HepG2 (cell line): ENCODE data around the gene CD300LB. TPM values are rescaled to one million over a fixed set of nuclear protein-coding genes. Genes with fewer than 3 reads are reported as not detected.

Experiments
- ATAC-seq: fragments of 200-7000 bp; cut with Tn5 transposase; 3 replicates; pipeline ENCODE4 v1.9.1; 2020; ENCODE audit warnings: mild to moderate bottlenecking, moderate library complexity
- BruUV-seq: library from RNA; stranded (reverse); fragments of 400-500 nt; replicated peaks from 2 replicates; lab custom pipeline; 2021; lab: Mats Ljungman, UMichigan
- CTCF ChIA-PET: fragments of 300-600 bp; formaldehyde crosslinking; extraction: SDS; loops from one replicate; lab custom pipeline; 2021; ENCODE audit warnings: low total read pairs, inconsistent platforms, low intra/inter-chr PET ratio; lab: Yijun Ruan, JAX
- POLR2A ChIA-PET: fragments of 350-600 bp; sonication (Branson Sonifier 250); formaldehyde crosslinking; loops from one replicate; lab custom pipeline; 2020; ENCODE audit warnings: antibody characterized with exemption, inconsistent platforms; lab: Yijun Ruan, JAX
- DNase-seq: peaks from one replicate; pipeline ENCODE4 v3.0.0-alpha.2; 2015; ENCODE audit warnings: low spot score
- FAIRE-seq: peaks from 3 replicates; lab custom pipeline; 2011; peaks lifted over from hg19 to GRCh38; lab: Jason Lieb, UNC
- H2AFZ ChIP-seq: one replicate; pipeline ENCODE4 v1.6.1; 2011; ENCODE audit warnings: low read length, inconsistent platforms
- H3K27ac ChIP-seq: fragments of 300-600 bp; 3 replicates; pipeline ENCODE4 v1.8.0; 2011; ENCODE audit warnings: mixed run types, mild to moderate bottlenecking, mixed read lengths, low read length, inconsistent platforms; ENCODE audit not compliant: insufficient read depth; ENCODE audit errors: extremely low read length
- H3K27me3 ChIP-seq, 2 experiments: fragments of 200-600 bp in 1 of 2; 2 replicates in 1 of 2; 3 replicates in 1 of 2; pipeline versions ENCODE4 v1.6.0 to v1.8.0; 2011; ENCODE audit warnings: low read length in 2 of 2, mild to moderate bottlenecking in 2 of 2, moderate library complexity in 2 of 2, inconsistent platforms in 1 of 2; ENCODE audit not compliant: insufficient read depth in 2 of 2, control insufficient read depth in 1 of 2
- H3K36me3 ChIP-seq, 2 experiments: fragments of 200-600 bp in 1 of 2; replicated peaks in 1 of 2; 2 replicates in 1 of 2; 3 replicates in 1 of 2; pipeline versions ENCODE4 v1.5.1 to v1.8.0; 2011; ENCODE audit warnings: low read length in 2 of 2, inconsistent platforms in 1 of 2; ENCODE audit not compliant: insufficient read depth in 2 of 2, control insufficient read depth in 1 of 2
- H3K4me1 ChIP-seq: 2 replicates; pipeline ENCODE4 v1.5.1; 2012; ENCODE audit warnings: low read length, inconsistent platforms; ENCODE audit not compliant: insufficient read depth
- H3K4me2 ChIP-seq: 2 replicates; pipeline ENCODE4 v1.6.0; 2011; ENCODE audit warnings: low read depth, low read length, inconsistent platforms
- H3K4me3 ChIP-seq, 3 experiments: fragments of 200-600 bp in 1 of 3; sonication (generic), shearing (Covaris generic) in 1 of 3; replicated peaks in 1 of 3; 2 replicates each; pipeline ENCODE4 v1.5.1; 2011 to 2016; ENCODE audit warnings: low read length in 3 of 3, inconsistent platforms in 2 of 3, low read depth in 2 of 3, mild to moderate bottlenecking in 2 of 3, control low read depth in 1 of 3, mixed read lengths in 1 of 3; ENCODE audit not compliant: insufficient read depth in 1 of 3
- H3K79me2 ChIP-seq: one replicate; pipeline ENCODE4 v1.6.1; 2011; ENCODE audit warnings: low read length, inconsistent platforms; ENCODE audit not compliant: insufficient read depth
- H3K9ac ChIP-seq: 2 replicates; pipeline ENCODE4 v1.6.0; 2011; ENCODE audit warnings: mild to moderate bottlenecking, low read depth, low read length, inconsistent platforms; ENCODE audit not compliant: insufficient read depth
- H3K9me3 ChIP-seq: 2 replicates; pipeline ENCODE4 v1.5.1; 2012; ENCODE audit warnings: mild to moderate bottlenecking, low read length
- H4K20me1 ChIP-seq: 2 replicates; pipeline ENCODE4 v1.6.0; 2011; ENCODE audit warnings: inconsistent platforms, mild to moderate bottlenecking, low read length, moderate library complexity; ENCODE audit not compliant: insufficient read depth
- ATF7-NPFF ChIP-seq: sonication (generic); formaldehyde crosslinking; IDR thresholded peaks from 2 replicates; pipeline ENCODE4 v1.8.1; 2023; ENCODE audit warnings: mild to moderate bottlenecking, low read depth, missing genetic modification reagents, moderate library complexity
- DBP ChIP-seq: sonication (generic); formaldehyde crosslinking; IDR thresholded peaks from 2 replicates; pipeline ENCODE4 v1.4.0; 2020; ENCODE audit warnings: missing genetic modification reagents; ENCODE audit errors: not compliant biosample characterization
- GABPA ChIP-seq, 2 experiments: IDR thresholded peaks; 2 replicates each; pipeline ENCODE4 v1.6.1; 2011 to 2016; ENCODE audit warnings: low read depth in 2 of 2, low read length in 1 of 2, missing biosample characterization in 1 of 2, missing genetic modification characterization in 1 of 2
- MIER3 ChIP-seq: IDR thresholded peaks from 2 replicates; pipeline ENCODE4 v1.6.1; 2016; ENCODE audit warnings: missing compliant biosample characterization, borderline replicate concordance
- NCOR1 ChIP-seq: fragments of 200-600 bp; sonication (generic); IDR thresholded peaks from 2 replicates; pipeline ENCODE4 v1.7.0; 2017; ENCODE audit warnings: antibody characterized with exemption, low read length, borderline replicate concordance
- PCBP2 ChIP-seq: fragments of 200-400 bp; formaldehyde crosslinking; optimal IDR thresholded peaks from 2 replicates; pipeline ENCODE3; 2018; ENCODE audit warnings: low read length, low read depth; ENCODE audit not compliant: poor library complexity, severe bottlenecking
- SIX4 ChIP-seq: sonication (generic); formaldehyde crosslinking; IDR thresholded peaks from 2 replicates; pipeline ENCODE4 v1.4.0; 2020; ENCODE audit warnings: missing genetic modification reagents
- TMF1 ChIP-seq: sonication (generic); formaldehyde crosslinking; IDR thresholded peaks from 2 replicates; pipeline ENCODE4 v1.8.1; 2022; ENCODE audit warnings: low read depth, missing genetic modification reagents
- ZC3H13 ChIP-seq: sonication (generic); formaldehyde crosslinking; IDR thresholded peaks from 2 replicates; pipeline ENCODE4 v1.8.1; 2023; ENCODE audit warnings: mild to moderate bottlenecking, missing genetic modification reagents, moderate library complexity
- ZNF407 ChIP-seq: sonication (generic); formaldehyde crosslinking; IDR thresholded peaks from one replicate; pipeline ENCODE4 v1.5.1; 2020; ENCODE audit warnings: mild to moderate bottlenecking, missing genetic modification reagents; ENCODE audit errors: not compliant biosample characterization
- ZNF768 ChIP-seq: sonication (generic); formaldehyde crosslinking; IDR thresholded peaks from 2 replicates; pipeline ENCODE4 v1.4.0; 2020; ENCODE audit warnings: missing genetic modification reagents
- ZNF878 ChIP-seq: sonication (generic); formaldehyde crosslinking; IDR thresholded peaks from 2 replicates; pipeline ENCODE4 v1.8.1; 2023; ENCODE audit warnings: mild to moderate bottlenecking, missing genetic modification reagents, moderate library complexity
- WGBS: methylation state at CpG from one replicate; pipeline ENCODE4 v1.1.6; 2017; ENCODE audit warnings: low lambda C conversion rate; 5-methylcytosine and 5-hydroxymethylcytosine counted together
- in situ Hi-C: cut with HindIII; loops from 2 replicates; pipeline ENCODE4 v1.10.0; 2017; ENCODE audit warnings: low pct_unique_long_range_greater_than_20kb; ENCODE audit not compliant: extremely low pct_ligation_motif_present
- intact Hi-C: fragments of 100-400 bp; cut with micrococcal nuclease; formaldehyde crosslinking; loops from one replicate; pipeline ENCODE4 v1.10.0; 2022; ENCODE audit not compliant: unreplicated experiment
- polyA plus RNA-seq, 8 experiments: library from polyadenylated mRNA; depleted of rRNA in 3 of 8; stranded (reverse) in 7 of 8; unstranded in 1 of 8; fragments of >200 nt; fragmentation: Illumina TruSeq in 4 of 8; extraction: Trizol in 4 of 8; gene quantifications; 2 replicates each; pipeline versions ENCODE4 v1.2.1 to v1.2.3, GENCODE V29; 2011 to 2016; ENCODE audit warnings: low read depth in 4 of 8, missing spikeins in 1 of 8, mixed read lengths in 1 of 8; ENCODE audit not compliant: insufficient read depth in 1 of 8
- total RNA-seq, 5 experiments: library from RNA; depleted of rRNA; stranded (reverse); fragments of >200 nt; fragmentation: Illumina TruSeq; extraction: Trizol; gene quantifications; 2 replicates each; pipeline ENCODE4 v1.2.3, GENCODE V29; 2016; ENCODE audit warnings: low read depth in 1 of 5

The CD300LB gene
- total and polyA plus RNA-seq, 2 of the 13 experiments (the other 11 are each of a cell fraction or from before 2014, with no cell fraction given) = not detected

- Histone ChIP-seq H2AFZ (no peak overlapping the region), H3K36me3 (no peaks in the 10 kb centered on the region), H3K4me2 (no peak overlapping the region), H3K4me1 (no peaks in the 10 kb centered on the region), H3K79me2 (no peaks in the 10 kb centered on the region), H3K9me3 (no peaks in the 10 kb centered on the region), H4K20me1 (no peaks in the 10 kb centered on the region), H3K4me3 (no peak overlapping the region), H3K27me3 (peaks cover 0 to 23% of the 10 kb centered on the region in 2 experiments; a peak in 3 of 5 replicates), H3K27ac (no peak overlapping the region), H3K9ac (no peak overlapping the region)
- intact Hi-C loops (no loop called here), in situ Hi-C loops (no loop called here)
- BruUV-seq = no TSS peak
- 25% methylated on average over 9 of the region's 9 CpGs for WGBS
- ChIA-PET POLR2A (no interaction called here), CTCF (no interaction called here)
- no peak for FAIRE-seq
- ATAC-seq = no peak
- DNase-seq = no peak
- no peak for TF ChIP-seq DBP (CRISPR knock-in tag)
- no peak for TF ChIP-seq ZNF768 (CRISPR knock-in tag)
- no peak for TF ChIP-seq MIER3
- no peak for TF ChIP-seq ZNF407 (CRISPR knock-in tag)
- TF ChIP-seq NCOR1 = no peak
- TF ChIP-seq SIX4 (CRISPR knock-in tag) = no peak
- no peak for TF ChIP-seq GABPA (IDR thresholded peaks at IDR 0.05; ENCODE audit: low read depth, low read length)
- no peak for TF ChIP-seq GABPA (CRISPR knock-in tag; IDR thresholded peaks at IDR 0.05; ENCODE audit: low read depth)
- TF ChIP-seq ATF7-NPFF = no peak
- TF ChIP-seq ZNF878 (CRISPR knock-in tag) = no peak
- TF ChIP-seq PCBP2 = no peak
- no peak for TF ChIP-seq TMF1 (CRISPR knock-in tag)
- TF ChIP-seq ZC3H13 (CRISPR knock-in tag) = no peak
Measured at GRCh38 chr17:74578979-74579378, 47.7 kb upstream of the CD300LB start.
